A549 (cell line): ENCODE measurements around the gene IMPDH2. TPM values are rescaled to one million over a fixed set of nuclear protein-coding genes. Genes with fewer than 3 reads are reported as not detected.
A peak's percentile ranks its signal among the peaks of the same experiment; 100 is the strongest.

Experiments
- ATAC-seq, 2 experiments: fragments of 200-7000 bp in 1 of 2; fragments of >200 bp in 1 of 2; cut with Nextera tagmentation in 1 of 2; cut with Tn5 transposase in 1 of 2; 3 replicates each; pipeline versions ENCODE4 v1.8.0 to v1.9.1; 2018 to 2020; ENCODE audit warnings: mild to moderate bottlenecking in 1 of 2, moderate library complexity in 1 of 2
- CTCF ChIA-PET: fragments of 300-600 bp; sonication (Branson Sonifier 250); formaldehyde crosslinking; extraction: SDS; loops from one replicate; lab custom pipeline; 2021; ENCODE audit warnings: antibody characterized with exemption, inconsistent platforms; lab: Yijun Ruan, JAX
- POLR2A ChIA-PET: fragments of 350-600 bp; formaldehyde crosslinking; extraction: SDS; loops from one replicate; lab custom pipeline; 2021; ENCODE audit warnings: antibody characterized with exemption, inconsistent platforms; lab: Yijun Ruan, JAX
- DNase-seq, 2 experiments: peaks; one replicate each; pipeline versions ENCODE4 v3.0.0 to v3.0.0-alpha.2; 2011 to 2016; ENCODE audit warnings: low read depth in 1 of 2, low spot score in 1 of 2
- FAIRE-seq: peaks from 2 replicates; lab custom pipeline; 2011; peaks lifted over from hg19 to GRCh38; lab: Jason Lieb, UNC
- H3K27ac ChIP-seq, 2 experiments: fragments of >200 bp; sonication (Bioruptor Twin); formaldehyde crosslinking; 3 replicates each; pipeline ENCODE4 v1.5.1; 2016 to 2017
- H3K4me1 ChIP-seq: fragments of >200 bp; sonication (Bioruptor Twin); formaldehyde crosslinking; 3 replicates; pipeline ENCODE4 v1.6.1; 2016
- H3K4me2 ChIP-seq: fragments of >200 bp; sonication (Bioruptor Twin); formaldehyde crosslinking; 3 replicates; pipeline ENCODE4 v1.6.1; 2016
- H3K4me3 ChIP-seq: fragments of >200 bp; sonication (Bioruptor Twin); formaldehyde crosslinking; 3 replicates; pipeline ENCODE4 v1.5.1; 2016
- H3K9me3 ChIP-seq: fragments of >200 bp; sonication (Bioruptor Twin); formaldehyde crosslinking; 3 replicates; pipeline ENCODE4 v1.6.1; 2016
- BCL3 ChIP-seq: fragments of >200 bp; sonication (Bioruptor Twin); formaldehyde crosslinking; IDR thresholded peaks from 3 replicates; pipeline ENCODE4 v1.6.1; 2016
- BHLHE40 ChIP-seq: IDR thresholded peaks from 2 replicates; pipeline ENCODE4 v1.6.1; 2012; ENCODE audit warnings: low read depth, low read length, inconsistent platforms
- CHD2 ChIP-seq: fragments of 150-350 bp; IDR thresholded peaks from 2 replicates; pipeline ENCODE4 v1.6.1; 2014; ENCODE audit warnings: low read length; ENCODE audit not compliant: partially characterized antibody
- CHD4 ChIP-seq: fragments of 200-600 bp; sonication (generic); IDR thresholded peaks from 2 replicates; pipeline ENCODE4 v1.6.1; 2016; ENCODE audit warnings: antibody characterized with exemption, mild to moderate bottlenecking, borderline replicate concordance
- CTCF ChIP-seq: fragments of >200 bp; sonication (Bioruptor Twin); formaldehyde crosslinking; IDR thresholded peaks from 3 replicates; pipeline ENCODE4 v1.5.1; 2016
- EHMT2 ChIP-seq: fragments of 200-600 bp; sonication (generic); IDR thresholded peaks from 2 replicates; pipeline ENCODE4 v1.6.1; 2016; ENCODE audit warnings: antibody characterized with exemption, low read depth, mild to moderate bottlenecking, moderate library complexity
- ESRRA ChIP-seq: fragments of 150-350 bp; IDR thresholded peaks from 2 replicates; pipeline ENCODE4 v1.6.1; 2014; ENCODE audit warnings: mild to moderate bottlenecking, low read length, borderline replicate concordance
- FOXS1 ChIP-seq: fragments of 250-450 bp; sonication (Bioruptor Pico); IDR thresholded peaks from 2 replicates; pipeline ENCODE4 v1.5.0; 2020; ENCODE audit warnings: mild to moderate bottlenecking, moderate library complexity
- HDAC2 ChIP-seq: fragments of 200-600 bp; sonication (generic); IDR thresholded peaks from 2 replicates; pipeline ENCODE4 v1.6.1; 2016
- HEYL ChIP-seq: fragments of 250-450 bp; sonication (Bioruptor Pico); IDR thresholded peaks from 2 replicates; pipeline ENCODE4 v1.8.0; 2021; ENCODE audit warnings: mild to moderate bottlenecking, moderate library complexity
- HMGXB4 ChIP-seq: fragments of 250-450 bp; sonication (Bioruptor Pico); IDR thresholded peaks from 2 replicates; pipeline ENCODE4 v1.5.0; 2021; ENCODE audit warnings: mild to moderate bottlenecking, moderate library complexity, borderline replicate concordance
- HOXA7 ChIP-seq: fragments of 250-450 bp; sonication (Bioruptor Pico); IDR thresholded peaks from 2 replicates; pipeline ENCODE4 v1.5.0; 2020; ENCODE audit warnings: mild to moderate bottlenecking, moderate library complexity
- HOXB13 ChIP-seq: fragments of 250-450 bp; sonication (Bioruptor Pico); IDR thresholded peaks from 2 replicates; pipeline ENCODE4 v1.5.0; 2020; ENCODE audit warnings: low read depth, mild to moderate bottlenecking, moderate library complexity
- MAFK ChIP-seq: fragments of 450-650 bp; IDR thresholded peaks from 2 replicates; pipeline ENCODE4 v1.6.1; 2014; ENCODE audit not compliant: partially characterized antibody
- MAX ChIP-seq: IDR thresholded peaks from 2 replicates; pipeline ENCODE4 v1.6.1; 2012
- NFE2L2 ChIP-seq: fragments of 150-350 bp; conservative IDR thresholded peaks from 2 replicates; pipeline ENCODE4 v1.6.1; 2014; ENCODE audit warnings: low read length
- NR3C1 ChIP-seq: fragments of >200 bp; sonication (Bioruptor Twin); formaldehyde crosslinking; IDR thresholded peaks from 3 replicates; pipeline ENCODE4 v1.6.1; 2017
- PBX3 ChIP-seq: IDR thresholded peaks from 2 replicates; pipeline ENCODE4 v1.6.1; 2012
- RCOR1 ChIP-seq: fragments of 150-350 bp; IDR thresholded peaks from 2 replicates; pipeline ENCODE4 v1.6.1; 2014; ENCODE audit warnings: antibody characterized with exemption, low read length, low read depth
- REST ChIP-seq: fragments of 200-600 bp; sonication (generic); IDR thresholded peaks from 2 replicates; pipeline ENCODE4 v1.6.1; 2016; ENCODE audit warnings: antibody characterized with exemption, mild to moderate bottlenecking, moderate library complexity
- SMC3 ChIP-seq: fragments of >200 bp; sonication (Bioruptor Twin); formaldehyde crosslinking; IDR thresholded peaks from 3 replicates; pipeline ENCODE4 v1.6.1; 2018; ENCODE audit warnings: inconsistent platforms
- SREBF2 ChIP-seq: fragments of 450-650 bp; IDR thresholded peaks from 2 replicates; pipeline ENCODE4 v1.6.1; 2014; ENCODE audit warnings: mild to moderate bottlenecking, moderate library complexity
- TFCP2L1 ChIP-seq: fragments of 250-450 bp; sonication (Bioruptor Pico); IDR thresholded peaks from 2 replicates; pipeline ENCODE4 v1.5.0; 2021; ENCODE audit warnings: mild to moderate bottlenecking
- ZC3H11A ChIP-seq: fragments of 450-650 bp; IDR thresholded peaks from 2 replicates; pipeline ENCODE4 v1.6.1; 2014; ENCODE audit warnings: antibody characterized with exemption, mild to moderate bottlenecking
- ZSCAN20 ChIP-seq: fragments of 250-450 bp; sonication (Bioruptor Pico); IDR thresholded peaks from 2 replicates; pipeline ENCODE4 v1.8.0; 2022; ENCODE audit warnings: mild to moderate bottlenecking, moderate library complexity
- WGBS: methylation state at CpG from one replicate; pipeline ENCODE4 v1.1.6; 2017; ENCODE audit errors: missing lambda C conversion rate; 5-methylcytosine and 5-hydroxymethylcytosine counted together
- polyA plus RNA-seq, 4 experiments: library from polyadenylated mRNA; depleted of rRNA in 3 of 4; stranded (reverse); fragments of >200 nt; fragmentation: RNase III in 1 of 4; extraction: RNeasy Plus Mini Kit Qiagen cat#74134 plus additional on column Dnase treatment in 1 of 4; gene quantifications; 2 replicates in 3 of 4; 3 replicates in 1 of 4; pipeline ENCODE4 v1.2.3, GENCODE V29; 2011 to 2017

Gene IMPDH2
- polyA plus RNA-seq, 2 of the 4 experiments (the other 2 are of a cell fraction): 175 to 212 TPM

GRCh38 chr3:49021813-49022687 is 7.1 kb downstream of the IMPDH2 start, which contains the start of gene NDUFAF3 (continued):
- TF ChIP-seq HMGXB4 (CRISPR knock-in tag) (no peak), BHLHE40 (no peak), RCOR1 (no peak), CHD2 (no peak), EHMT2 (no peak), CTCF (peak; percentile 71), HOXB13 (no peak), FOXS1 (CRISPR knock-in tag) (no peak), SREBF2 (no peak), HDAC2 (no peak), NFE2L2 (no peak)

GRCh38 chr3:49021213-49021812 is 7.9 kb downstream of the IMPDH2 start:
- DNase-seq (peak; percentile 71 to 96), FAIRE-seq (no peak), ATAC-seq (peak; percentile 57 to 68)
- no peaks in the 10 kb centered on the region for H3K9me3 ChIP-seq
- H3K4me3 ChIP-seq: peak overlapping the region; percentile 76
- CTCF ChIA-PET: interaction anchor here (0.6 to 30.1 kb wide), 15 partner anchors 9 to 428 kb away, joined by 3 to 385 read pairs (median 5); partner anchors contain the start of genes P4HTM and WDR6
- POLR2A ChIA-PET: interaction anchor here (0.8 to 4.6 kb wide), 14 partner anchors 8 to 428 kb away, joined by 3 to 57 read pairs (median 6); partner anchors contain the start of genes IMPDH2, LAMB2, NCKIPSD and P4HTM
- WGBS: no CpG with 5 or more reads among the region's 60 CpGs
- peak overlapping the region; percentile 98 to 100 for H3K27ac ChIP-seq
- H3K4me1 ChIP-seq: peaks cover 28% of the 10 kb centered on the region
- peak overlapping the region; percentile 82 for H3K4me2 ChIP-seq
- TF ChIP-seq ESRRA: no peak
- TF ChIP-seq MAFK: no peak
- TF ChIP-seq HEYL (CRISPR knock-in tag): no peak
- TF ChIP-seq CHD4: no peak
- TF ChIP-seq HMGXB4 (CRISPR knock-in tag): no peak
- no peak for TF ChIP-seq HOXA7 (CRISPR knock-in tag)
- TF ChIP-seq NR3C1: no peak
- peak; percentile 38; the same call in 1 of the 2 replicates for TF ChIP-seq REST
- TF ChIP-seq SMC3: no peak
- TF ChIP-seq HOXB13: no peak
- no peak for TF ChIP-seq ZC3H11A
- TF ChIP-seq ZSCAN20 (CRISPR knock-in tag): no peak
- peak; percentile 99 for TF ChIP-seq BCL3
- peak; percentile 75 for TF ChIP-seq MAX
- TF ChIP-seq TFCP2L1: peak; percentile 60; the same call in 1 of the 2 replicates
- peak; percentile 53; the same call in 1 of the 2 replicates for TF ChIP-seq PBX3
